ENCODE data around the gene KMT2E. TPM values are rescaled to one million over a fixed set of nuclear protein-coding genes. Genes with fewer than 3 reads are reported as not detected.

Gene KMT2E
- total RNA-seq, result 75.7 and 117 TPM in 2 replicates

GRCh38 chr7:105013816-105014692 is at the start of gene KMT2E:
Gene KMT2E (plus strand): TSS chr7:105014205. CDS start chr7:105040953, 26,748 bp downstream.

